Endothelial cell of umbilical vein (primary cell): ENCODE data around the gene SPATA7. TPM values are rescaled to one million over a fixed set of nuclear protein-coding genes. Genes with fewer than 3 reads are reported as not detected.

Experiments
- BruUV-seq: library from RNA; stranded (reverse); fragments of 400-500 nt; replicated peaks from 2 replicates; lab custom pipeline; 2021; lab: Mats Ljungman, UMichigan
- CTCF ChIA-PET: fragments of 300-600, 350-600 bp; sonication (Branson Sonifier 250); formaldehyde crosslinking; loops from one replicate; lab custom pipeline; 2021; ENCODE audit warnings: antibody characterized with exemption, inconsistent platforms; lab: Charles Lee
- POLR2A ChIA-PET: fragments of 300-600, 350-600 bp; sonication (Branson Sonifier 250); formaldehyde crosslinking; loops from one replicate; lab custom pipeline; 2021; ENCODE audit warnings: antibody characterized with exemption, inconsistent platforms; lab: Charles Lee
- DNase-seq: peaks from one replicate; pipeline ENCODE4 v3.0.0-alpha.2; 2011; ENCODE audit warnings: low read depth, low spot score
- FAIRE-seq: peaks from 2 replicates; lab custom pipeline; 2011; peaks lifted over from hg19 to GRCh38; lab: Jason Lieb, UNC
- H2AFZ ChIP-seq: 2 replicates; pipeline ENCODE4 v1.6.0; 2012; ENCODE audit warnings: low read depth, low read length, control low read depth, inconsistent platforms
- H3K27ac ChIP-seq: 2 replicates; pipeline ENCODE4 v1.5.1; 2011; ENCODE audit warnings: low read depth, mild to moderate bottlenecking, control low read depth, low read length, moderate library complexity; ENCODE audit not compliant: insufficient read depth
- H3K27me3 ChIP-seq, 2 experiments: 2 replicates each; pipeline versions ENCODE4 v1.6.0 to v1.6.1; 2011; ENCODE audit warnings: low read length in 2 of 2, mixed read lengths in 1 of 2; ENCODE audit not compliant: control insufficient read depth in 2 of 2, insufficient read depth in 2 of 2
- H3K36me3 ChIP-seq, 2 experiments: 2 replicates in 1 of 2; 3 replicates in 1 of 2; pipeline ENCODE4 v1.5.1; 2011; ENCODE audit warnings: low read length in 2 of 2, mild to moderate bottlenecking in 1 of 2, moderate library complexity in 1 of 2; ENCODE audit not compliant: control insufficient read depth in 2 of 2, insufficient read depth in 2 of 2; ENCODE audit errors: extremely low read depth in 1 of 2
- H3K4me1 ChIP-seq: 3 replicates; pipeline ENCODE4 v1.5.1; 2011; ENCODE audit warnings: mild to moderate bottlenecking, low read length; ENCODE audit not compliant: control insufficient read depth, insufficient read depth; ENCODE audit errors: extremely low read depth
- H3K4me2 ChIP-seq: 2 replicates; pipeline ENCODE4 v1.6.1; 2011; ENCODE audit warnings: low read length, control low read depth, mixed read lengths; ENCODE audit not compliant: insufficient read depth
- H3K4me3 ChIP-seq, 3 experiments: fragments of 200-600 bp in 1 of 3; sonication (generic), shearing (Covaris generic) in 1 of 3; replicated peaks in 1 of 3; 2 replicates each; pipeline ENCODE4 v1.5.1; 2011 to 2016; ENCODE audit warnings: control low read depth in 3 of 3, low read length in 3 of 3, mild to moderate bottlenecking in 2 of 3, inconsistent platforms in 1 of 3, low read depth in 1 of 3, moderate library complexity in 1 of 3; ENCODE audit not compliant: insufficient read depth in 1 of 3
- H3K79me2 ChIP-seq: 2 replicates; pipeline ENCODE4 v1.6.0; 2012; ENCODE audit warnings: low read length, inconsistent platforms; ENCODE audit not compliant: control insufficient read depth, insufficient read depth
- H3K9ac ChIP-seq: replicated peaks from 2 replicates; pipeline ENCODE3; 2011; ENCODE audit warnings: low read length, control low read depth; ENCODE audit not compliant: insufficient read depth; ENCODE audit errors: extremely low read depth
- H3K9me1 ChIP-seq: replicated peaks from 3 replicates; pipeline ENCODE4 v1.6.0; 2011; ENCODE audit warnings: mild to moderate bottlenecking, low read length; ENCODE audit not compliant: control insufficient read depth, insufficient read depth; ENCODE audit errors: extremely low read depth
- H3K9me3 ChIP-seq: replicated peaks from 2 replicates; pipeline ENCODE4 v1.5.1; 2012; ENCODE audit warnings: low read length, inconsistent platforms; ENCODE audit not compliant: control insufficient read depth, insufficient read depth
- H4K20me1 ChIP-seq: replicated peaks from 2 replicates; pipeline ENCODE3; 2011; ENCODE audit warnings: mild to moderate bottlenecking, low read length; ENCODE audit not compliant: control insufficient read depth, insufficient read depth; ENCODE audit errors: extremely low read depth
- CTCF ChIP-seq, 2 donors: IDR thresholded peaks; 1 replicate in 1 of 2; 2 replicates in 1 of 2; pipeline ENCODE4 v1.5.1; 2011; ENCODE audit warnings: low read length in 2 of 2, mild to moderate bottlenecking in 2 of 2, moderate library complexity in 2 of 2, control low read depth in 1 of 2, inconsistent platforms in 1 of 2, low read depth in 1 of 2; ENCODE audit not compliant: insufficient read depth in 1 of 2; ENCODE audit errors: extremely low read depth in 1 of 2
- EZH2 ChIP-seq: IDR thresholded peaks from 2 replicates; pipeline ENCODE4 v1.6.1; 2012; ENCODE audit warnings: borderline replicate concordance, low read depth, mild to moderate bottlenecking, moderate library complexity, low read length, inconsistent platforms; ENCODE audit not compliant: severe bottlenecking
- FOS ChIP-seq: IDR thresholded peaks from 2 replicates; pipeline ENCODE4 v1.6.1; 2011; ENCODE audit warnings: mild to moderate bottlenecking, low read length, moderate library complexity, borderline replicate concordance; ENCODE audit not compliant: insufficient read depth
- GATA2 ChIP-seq: IDR thresholded peaks from 2 replicates; pipeline ENCODE4 v1.7.0; 2011; ENCODE audit warnings: low read depth, mild to moderate bottlenecking, moderate library complexity, mixed read lengths, low read length; ENCODE audit not compliant: insufficient read length, insufficient read depth
- JUN ChIP-seq: IDR thresholded peaks from 2 replicates; pipeline ENCODE4 v1.6.1; 2011; ENCODE audit warnings: borderline replicate concordance, low read depth; ENCODE audit not compliant: insufficient read length, insufficient read depth
- MAX ChIP-seq: IDR thresholded peaks from 2 replicates; pipeline ENCODE4 v1.6.1; 2011; ENCODE audit not compliant: insufficient read depth, insufficient read length
- MYC ChIP-seq: IDR thresholded peaks from one replicate; pipeline ENCODE4 v1.6.1; 2011; ENCODE audit warnings: mild to moderate bottlenecking, low read depth, low read length
- POLR2A ChIP-seq: IDR thresholded peaks from 2 replicates; pipeline ENCODE4 v1.6.1; 2012; ENCODE audit warnings: low read depth, mild to moderate bottlenecking, control low read depth, low read length
- POLR2AphosphoS5 ChIP-seq: IDR thresholded peaks from 2 replicates; pipeline ENCODE4 v1.6.1; 2012; ENCODE audit warnings: low read depth, mild to moderate bottlenecking, control low read depth, low read length, moderate library complexity; ENCODE audit not compliant: insufficient read depth
- dilution Hi-C: fragments of 300-500 bp; cut with MboI; formaldehyde crosslinking; loops from one replicate; pipeline ENCODE4 v1.15.0; 2019; ENCODE audit warnings: low sequenced_read_pairs; ENCODE audit not compliant: extremely low pct_ligation_motif_present
- intact Hi-C: fragments of 100-400 bp; cut with micrococcal nuclease; formaldehyde crosslinking; loops from one replicate; pipeline ENCODE4 v1.10.0; 2022
- polyA plus RNA-seq, 4 experiments: library from polyadenylated mRNA; depleted of rRNA in 3 of 4; stranded (reverse) in 3 of 4; unstranded in 1 of 4; fragments of >200 nt; gene quantifications; 2 replicates each; pipeline versions ENCODE4 v1.2.1 to v1.2.3, GENCODE V29; 2011 to 2012; ENCODE audit warnings: missing spikeins in 1 of 4
- total RNA-seq: library from RNA; stranded (reverse); gene quantifications from 2 replicates; pipeline ENCODE4 v1.2.3, GENCODE V29; 2021

SPATA7 gene
- total and polyA plus RNA-seq, 2 donors (not counting 3 experiments of a cell fraction or from before 2014, with no cell fraction given), result 4.0 to 9.7 TPM

- Histone ChIP-seq H2AFZ (no peak overlapping the region), H4K20me1 (no peaks in the 10 kb centered on the region), H3K9ac (no peak overlapping the region), H3K4me2 (no peak overlapping the region), H3K4me3 (no peak overlapping the region), H3K79me2 (no peaks in the 10 kb centered on the region), H3K27me3 (no peaks in the 10 kb centered on the region), H3K27ac (no peak overlapping the region), H3K36me3 (no peaks in the 10 kb centered on the region), H3K4me1 (no peaks in the 10 kb centered on the region), H3K9me3 (no peaks in the 10 kb centered on the region), H3K9me1 (no peaks in the 10 kb centered on the region)
- CTCF ChIA-PET, result no interaction called here
- POLR2A ChIA-PET, result no interaction called here
- FAIRE-seq, result no peak
- dilution Hi-C loops, result no loop called here
- intact Hi-C loops, result no loop called here
- no peak for DNase-seq
- no TSS peak for BruUV-seq
- TF ChIP-seq MAX, result no peak
- no peak for TF ChIP-seq FOS
- TF ChIP-seq JUN, result no peak
- TF ChIP-seq POLR2AphosphoS5, result no peak
- no peak for TF ChIP-seq GATA2
- TF ChIP-seq EZH2, result no peak
- no peak for TF ChIP-seq CTCF (IDR thresholded peaks at IDR 0.05; ENCODE audit: extremely low read depth in 1 of 2, insufficient read depth in 1 of 2, low read depth in 1 of 2, low read length in 2 of 2)
- TF ChIP-seq POLR2A, result no peak
- no peak for TF ChIP-seq MYC
Observed at GRCh38 chr14:88426271-88426670, 40.8 kb downstream of the SPATA7 start.
